Hepatocyte (in vitro differentiated cells): ENCODE results near the gene PTPRM. TPM values are rescaled to one million over a fixed set of nuclear protein-coding genes. Genes with fewer than 3 reads are reported as not detected.

Source experiments
- DNase-seq: peaks from one replicate; pipeline ENCODE4 v3.0.0-alpha.2; 2016; ENCODE audit warnings: low spot score
- H2AFZ ChIP-seq: fragments of 200-600 bp; sonication (generic); 2 replicates; pipeline ENCODE4 v1.6.0; 2016; ENCODE audit warnings: antibody characterized with exemption, mild to moderate bottlenecking
- H3K27ac ChIP-seq: fragments of 200-600 bp; sonication (generic); 2 replicates; pipeline ENCODE4 v1.5.1; 2016; ENCODE audit warnings: mild to moderate bottlenecking
- H3K27me3 ChIP-seq: fragments of 200-600 bp; sonication (generic); 2 replicates; pipeline ENCODE4 v1.6.1; 2016
- H3K36me3 ChIP-seq: fragments of 200-600 bp; sonication (generic); replicated peaks from 2 replicates; pipeline ENCODE4 v1.5.1; 2016; ENCODE audit warnings: low read depth; ENCODE audit not compliant: insufficient read depth
- H3K4me1 ChIP-seq: fragments of 200-600 bp; sonication (generic); 2 replicates; pipeline ENCODE4 v1.5.1; 2016; ENCODE audit warnings: mild to moderate bottlenecking, moderate library complexity; ENCODE audit not compliant: insufficient read depth
- H3K4me2 ChIP-seq: fragments of 200-600 bp; sonication (generic); 2 replicates; pipeline ENCODE4 v1.6.0; 2016
- H3K4me3 ChIP-seq: fragments of 200-600 bp; sonication (generic); 2 replicates; pipeline ENCODE4 v1.5.1; 2016; ENCODE audit warnings: mild to moderate bottlenecking
- H3K79me2 ChIP-seq: fragments of 200-600 bp; sonication (generic); 2 replicates; pipeline ENCODE4 v1.6.0; 2017; ENCODE audit warnings: mild to moderate bottlenecking
- H3K9me2 ChIP-seq: fragments of 200-600 bp; sonication (generic); replicated peaks from 2 replicates; pipeline ENCODE4 v1.6.0; 2017; ENCODE audit warnings: mild to moderate bottlenecking; ENCODE audit not compliant: insufficient read depth
- H3K9me3 ChIP-seq: fragments of 200-600 bp; sonication (generic); 2 replicates; pipeline ENCODE4 v1.5.1; 2016; ENCODE audit warnings: low read depth, mild to moderate bottlenecking
- H4K20me1 ChIP-seq: fragments of 200-600 bp; sonication (generic); 2 replicates; pipeline ENCODE4 v1.6.0; 2016; ENCODE audit warnings: mild to moderate bottlenecking; ENCODE audit not compliant: insufficient read depth, poor library complexity, severe bottlenecking
- CTCF ChIP-seq: fragments of 200-600 bp; sonication (generic); IDR thresholded peaks from 2 replicates; pipeline ENCODE4 v1.5.1; 2016; ENCODE audit warnings: antibody characterized with exemption, mild to moderate bottlenecking; ENCODE audit not compliant: poor library complexity
- EZH2 ChIP-seq: fragments of 200-600 bp; sonication (generic); IDR thresholded peaks from 2 replicates; pipeline ENCODE4 v1.6.1; 2016; ENCODE audit warnings: antibody characterized with exemption, mild to moderate bottlenecking, borderline replicate concordance
- EZH2phosphoT487 ChIP-seq: fragments of 200-600 bp; sonication (generic); IDR thresholded peaks from one replicate; pipeline ENCODE4 v1.6.1; 2018; ENCODE audit warnings: antibody characterized with exemption, mild to moderate bottlenecking, low read depth, moderate library complexity; ENCODE audit not compliant: unreplicated experiment, severe bottlenecking
- WGBS: methylation state at CpG from one replicate; pipeline ENCODE4 v1.1.6; 2016; ENCODE audit warnings: low lambda C conversion rate; ENCODE audit errors: missing lambda C conversion rate; 5-methylcytosine and 5-hydroxymethylcytosine counted together
- polyA plus RNA-seq: library from polyadenylated mRNA; unstranded; fragments of >200 nt; fragmentation: Nextera tagmentation; extraction: Ambion mirVana; gene quantifications from 2 replicates; pipeline ENCODE4 v1.2.1, GENCODE V29; 2016
- total RNA-seq: library from RNA; depleted of rRNA; stranded (reverse); fragments of >200 nt; gene quantifications from 2 replicates; pipeline ENCODE4 v1.2.3, GENCODE V29; 2014

Gene PTPRM
- total and polyA plus RNA-seq, 2 experiments from 2014 or later, result 26.1 to 47.4 TPM

GRCh38 chr18:7901657-7902056 lies 334.5 kb downstream of the PTPRM start:
- WGBS, result 59% methylated on average over 1 of the region's 1 CpG
- no peaks in the 10 kb centered on the region for H3K36me3 ChIP-seq
- H3K27ac ChIP-seq, result peak overlapping the region; percentile 50
- TF ChIP-seq CTCF (no peak), EZH2phosphoT487 (no peak), EZH2 (no peak)
- no peak overlapping the region for H3K4me3 ChIP-seq
- H3K9me3 ChIP-seq, result no peaks in the 10 kb centered on the region
- H3K4me1 ChIP-seq, result no peaks in the 10 kb centered on the region
- H3K79me2 ChIP-seq, result no peaks in the 10 kb centered on the region
- DNase-seq, result no peak
- H3K4me2 ChIP-seq, result no peak overlapping the region
- H3K27me3 ChIP-seq, result no peaks in the 10 kb centered on the region
- no peaks in the 10 kb centered on the region for H4K20me1 ChIP-seq
- H2AFZ ChIP-seq, result no peak overlapping the region
- no peaks in the 10 kb centered on the region for H3K9me2 ChIP-seq

- Histone ChIP-seq H3K27ac (peak overlapping the region; percentile 57), H4K20me1 (no peaks in the 10 kb centered on the region), H3K4me2 (no peak overlapping the region), H3K9me2 (no peaks in the 10 kb centered on the region), H3K79me2 (no peaks in the 10 kb centered on the region), H3K4me3 (no peak overlapping the region), H3K27me3 (no peaks in the 10 kb centered on the region), H2AFZ (no peak overlapping the region), H3K36me3 (no peaks in the 10 kb centered on the region), H3K4me1 (no peaks in the 10 kb centered on the region), H3K9me3 (no peaks in the 10 kb centered on the region)
- TF ChIP-seq EZH2 (no peak), EZH2phosphoT487 (no peak), CTCF (no peak)
- DNase-seq, result peak; percentile 42
- WGBS, result 64% methylated on average over 5 of the region's 5 CpGs
These were observed 335.3 kb downstream of the PTPRM start for GRCh38 chr18:7902399-7902839.

GRCh38 chr18:7904529-7904928 lies 337.4 kb downstream of the PTPRM start:
- no peaks in the 10 kb centered on the region for H3K9me3 ChIP-seq
- no peaks in the 10 kb centered on the region for H3K4me1 ChIP-seq
- no peak for TF ChIP-seq EZH2
- no peak for TF ChIP-seq EZH2phosphoT487
- no peak for TF ChIP-seq CTCF
- WGBS, result 76% methylated on average over 2 of the region's 2 CpGs
- H3K27me3 ChIP-seq, result no peaks in the 10 kb centered on the region
- H3K9me2 ChIP-seq, result no peaks in the 10 kb centered on the region
- H2AFZ ChIP-seq, result no peak overlapping the region
- H3K27ac ChIP-seq, result no peak overlapping the region
- no peaks in the 10 kb centered on the region for H4K20me1 ChIP-seq
- no peak overlapping the region for H3K4me3 ChIP-seq
- H3K79me2 ChIP-seq, result no peaks in the 10 kb centered on the region
- DNase-seq, result no peak
- H3K4me2 ChIP-seq, result no peak overlapping the region
- no peaks in the 10 kb centered on the region for H3K36me3 ChIP-seq

- Histone ChIP-seq H3K27me3 (no peaks in the 10 kb centered on the region), H3K79me2 (peaks cover 7% of the 10 kb centered on the region), H2AFZ (no peak overlapping the region), H3K4me3 (no peak overlapping the region), H3K9me2 (no peaks in the 10 kb centered on the region), H4K20me1 (no peaks in the 10 kb centered on the region), H3K4me1 (no peaks in the 10 kb centered on the region), H3K4me2 (no peak overlapping the region), H3K27ac (no peak overlapping the region), H3K36me3 (peaks cover 4% of the 10 kb centered on the region), H3K9me3 (no peaks in the 10 kb centered on the region)
- 86% methylated on average over 1 of the region's 1 CpG for WGBS
- no peak for DNase-seq
- TF ChIP-seq EZH2, result no peak
- TF ChIP-seq EZH2phosphoT487, result no peak
- TF ChIP-seq CTCF, result no peak
These were observed 341.7 kb downstream of the PTPRM start for GRCh38 chr18:7908681-7909299.
